Gastrocnemius medialis (tissue), 4 donors: ENCODE results near the gene SDK2. TPM values are rescaled to one million over a fixed set of nuclear protein-coding genes. Genes with fewer than 3 reads are reported as not detected.

Experiments used
- ATAC-seq, 2 donors: fragments of 150-250 bp; one replicate each; pipeline ENCODE4 v1.9.1; 2016
- DNase-seq, 2 donors: peaks; one replicate each; pipeline ENCODE4 v3.0.0-alpha.2; 2019
- H3K27ac ChIP-seq, 4 donors: fragments of 200-600 bp; sonication (generic); 1 replicate in 1 of 4; 2 replicates in 3 of 4; pipeline ENCODE4 v1.5.1; 2016 to 2018; ENCODE audit warnings: mild to moderate bottlenecking in 2 of 4, moderate library complexity in 1 of 4
- H3K27me3 ChIP-seq, 3 donors: fragments of 200-600 bp; sonication (generic) in 2 of 3; 1 replicate in 1 of 3; 2 replicates in 2 of 3; pipeline versions ENCODE4 v1.5.1 to v1.6.0; 2016 to 2019; ENCODE audit warnings: mild to moderate bottlenecking in 1 of 3, moderate library complexity in 1 of 3
- H3K36me3 ChIP-seq, 2 donors: fragments of 200-600 bp; sonication (generic) in 1 of 2; one replicate each; pipeline ENCODE4 v1.5.1; 2017 to 2018
- H3K4me1 ChIP-seq, 2 donors: fragments of 200-600 bp; sonication (generic) in 1 of 2; one replicate each; pipeline ENCODE4 v1.5.1; 2016 to 2017; ENCODE audit warnings: mild to moderate bottlenecking in 2 of 2
- H3K4me3 ChIP-seq, 4 donors: fragments of 200-600 bp; sonication (generic) in 3 of 4; 1 replicate in 1 of 4; 2 replicates in 3 of 4; pipeline ENCODE4 v1.5.1; 2016 to 2019; ENCODE audit warnings: mild to moderate bottlenecking in 2 of 4
- H3K9me3 ChIP-seq, 3 donors: fragments of 200-600 bp; sonication (generic) in 2 of 3; 1 replicate in 1 of 3; 2 replicates in 2 of 3; pipeline ENCODE4 v1.5.1; 2016 to 2019
- POLR2A ChIP-seq, 2 donors: fragments of 450-650 bp; IDR thresholded peaks; one replicate each; pipeline ENCODE4 v1.6.1; 2017; ENCODE audit warnings: antibody characterized with exemption in 2 of 2, mild to moderate bottlenecking in 2 of 2, moderate library complexity in 2 of 2
- in situ Hi-C, 4 donors: fragments of 200-750 bp; cut with MboI; loops; one replicate each; pipeline versions ENCODE4 v1.15.0 to v1.8.0; 2017; ENCODE audit warnings: low sequenced_read_pairs in 4 of 4
- intact Hi-C: fragments of 100-400 bp; cut with DNase I; formaldehyde crosslinking; loops from one replicate; pipeline ENCODE4 v1.15.1; 2023; ENCODE audit warnings: low total_unique reads
- total RNA-seq, 4 donors: library from RNA; depleted of rRNA; stranded (reverse); fragments of >200 nt; gene quantifications; one replicate each; pipeline versions ENCODE4 v1.1.0 to v1.2.3, GENCODE V29; 2016
- TF ChIP-seq, protein P1 (sequence below), 5 experiments: fragments of 450-650 bp in 3 of 5; fragments of 200-600 bp in 2 of 5; sonication (generic) in 2 of 5; IDR thresholded peaks in 4 of 5; conservative IDR thresholded peaks in 1 of 5; 1 replicate in 4 of 5; 2 replicates in 1 of 5; pipeline ENCODE4 v1.5.1; 2016 to 2019; ENCODE audit warnings: antibody characterized with exemption in 5 of 5, mild to moderate bottlenecking in 3 of 5, moderate library complexity in 3 of 5

SDK2 gene
- total RNA-seq, 4 donors from 2014 or later, result 0.02 to 0.31 (median 0.13) TPM

DNA sequence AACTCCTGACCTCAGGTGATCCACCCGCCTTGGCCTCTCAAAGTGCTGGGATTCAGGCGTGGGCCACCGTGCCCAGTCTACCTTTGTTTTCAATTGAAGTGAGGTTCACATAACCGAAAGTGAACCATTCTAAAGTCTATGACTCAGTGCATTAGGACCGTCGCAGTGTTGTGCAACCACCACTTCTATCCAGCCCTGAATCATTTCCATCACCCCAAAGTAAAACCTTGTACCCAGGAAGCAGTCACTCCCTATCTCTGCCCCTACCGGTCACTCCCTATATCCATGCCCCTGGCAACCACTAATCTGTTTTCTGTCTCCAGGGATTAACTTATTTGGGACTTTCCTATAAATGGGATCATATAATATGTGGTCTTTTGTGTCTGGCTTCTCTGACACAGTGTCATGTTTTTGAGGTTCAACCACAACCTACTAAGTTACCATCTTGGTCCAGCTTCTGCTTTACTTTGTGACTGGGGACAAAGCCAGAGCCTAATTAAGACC is 304.1 kb downstream of the SDK2 start:
- H3K36me3 ChIP-seq, result no peaks in the 10 kb centered on the region
- H3K27me3 ChIP-seq, result peaks cover 0 to 9% (median 0%) of the 10 kb centered on the region in 3 donors
- H3K4me1 ChIP-seq, result peaks cover 12 to 25% of the 10 kb centered on the region in 2 donors
- peak; percentile 24 to 68 for DNase-seq
- TF ChIP-seq, protein P1, sequence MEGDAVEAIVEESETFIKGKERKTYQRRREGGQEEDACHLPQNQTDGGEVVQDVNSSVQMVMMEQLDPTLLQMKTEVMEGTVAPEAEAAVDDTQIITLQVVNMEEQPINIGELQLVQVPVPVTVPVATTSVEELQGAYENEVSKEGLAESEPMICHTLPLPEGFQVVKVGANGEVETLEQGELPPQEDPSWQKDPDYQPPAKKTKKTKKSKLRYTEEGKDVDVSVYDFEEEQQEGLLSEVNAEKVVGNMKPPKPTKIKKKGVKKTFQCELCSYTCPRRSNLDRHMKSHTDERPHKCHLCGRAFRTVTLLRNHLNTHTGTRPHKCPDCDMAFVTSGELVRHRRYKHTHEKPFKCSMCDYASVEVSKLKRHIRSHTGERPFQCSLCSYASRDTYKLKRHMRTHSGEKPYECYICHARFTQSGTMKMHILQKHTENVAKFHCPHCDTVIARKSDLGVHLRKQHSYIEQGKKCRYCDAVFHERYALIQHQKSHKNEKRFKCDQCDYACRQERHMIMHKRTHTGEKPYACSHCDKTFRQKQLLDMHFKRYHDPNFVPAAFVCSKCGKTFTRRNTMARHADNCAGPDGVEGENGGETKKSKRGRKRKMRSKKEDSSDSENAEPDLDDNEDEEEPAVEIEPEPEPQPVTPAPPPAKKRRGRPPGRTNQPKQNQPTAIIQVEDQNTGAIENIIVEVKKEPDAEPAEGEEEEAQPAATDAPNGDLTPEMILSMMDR (IDR thresholded peaks at IDR 0.05 in 4 of 5, conservative IDR thresholded peaks at IDR 0.05 in 1 of 5), result peak in 2 of 5 experiments; percentile 14 to 20
- no peak for TF ChIP-seq POLR2A (IDR thresholded peaks at IDR 0.05)
- H3K9me3 ChIP-seq, result no peaks in the 10 kb centered on the region
- intact Hi-C loops (no loop called here), in situ Hi-C loops (no loop called here)
- H3K27ac ChIP-seq, result peak overlapping the region; percentile 48 to 66 (median 60)
- ATAC-seq, result peak; percentile 86 to 87
- H3K4me3 ChIP-seq, result no peak overlapping the region

DNA sequence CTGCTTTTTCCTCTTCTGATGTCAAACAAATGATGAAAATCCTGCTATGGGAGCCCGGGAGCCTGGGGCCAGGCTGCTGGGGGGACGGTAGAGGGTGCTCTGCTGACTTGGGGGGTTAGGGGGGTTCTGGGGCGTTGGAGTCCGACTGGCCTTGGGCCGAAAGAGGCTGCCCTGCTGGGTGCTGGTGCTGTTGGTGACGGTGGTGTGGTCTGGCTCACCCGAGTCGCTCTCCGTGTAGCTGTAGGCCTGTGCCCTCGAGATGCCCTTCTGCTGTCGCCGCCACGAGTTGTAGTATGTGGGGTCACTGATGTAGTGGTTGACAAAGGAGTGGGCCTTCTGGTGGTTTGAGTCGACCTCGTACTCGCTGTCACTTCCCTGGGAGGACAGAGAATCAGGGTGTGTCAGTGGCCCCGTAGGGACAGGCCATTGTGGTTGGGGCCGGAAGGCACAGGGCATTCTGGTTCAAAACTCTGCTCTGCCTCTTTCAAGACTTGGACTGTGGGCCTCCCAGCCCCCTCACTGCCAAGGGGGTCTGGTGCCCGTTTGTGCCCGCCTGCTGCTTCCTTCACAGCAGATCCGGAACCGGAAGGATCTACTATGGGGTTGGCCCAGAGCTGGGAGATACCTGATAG is 305.6 kb downstream of the SDK2 start:
- H3K4me1 ChIP-seq, result peaks cover 12 to 25% of the 10 kb centered on the region in 2 donors
- no peak for ATAC-seq
- peaks cover 0 to 9% (median 0%) of the 10 kb centered on the region in 3 donors for H3K27me3 ChIP-seq
- H3K27ac ChIP-seq, result peak overlapping the region; percentile 49 to 77 (median 64)
- H3K36me3 ChIP-seq, result no peaks in the 10 kb centered on the region
- TF ChIP-seq, protein P1 (IDR thresholded peaks at IDR 0.05 in 4 of 5, conservative IDR thresholded peaks at IDR 0.05 in 1 of 5), result no peak
- TF ChIP-seq POLR2A (IDR thresholded peaks at IDR 0.05), result no peak
- in situ Hi-C loops, result no loop called here
- no peaks in the 10 kb centered on the region for H3K9me3 ChIP-seq
- DNase-seq, result no peak
- intact Hi-C loops, result no loop called here
- H3K4me3 ChIP-seq, result no peak overlapping the region

DNA sequence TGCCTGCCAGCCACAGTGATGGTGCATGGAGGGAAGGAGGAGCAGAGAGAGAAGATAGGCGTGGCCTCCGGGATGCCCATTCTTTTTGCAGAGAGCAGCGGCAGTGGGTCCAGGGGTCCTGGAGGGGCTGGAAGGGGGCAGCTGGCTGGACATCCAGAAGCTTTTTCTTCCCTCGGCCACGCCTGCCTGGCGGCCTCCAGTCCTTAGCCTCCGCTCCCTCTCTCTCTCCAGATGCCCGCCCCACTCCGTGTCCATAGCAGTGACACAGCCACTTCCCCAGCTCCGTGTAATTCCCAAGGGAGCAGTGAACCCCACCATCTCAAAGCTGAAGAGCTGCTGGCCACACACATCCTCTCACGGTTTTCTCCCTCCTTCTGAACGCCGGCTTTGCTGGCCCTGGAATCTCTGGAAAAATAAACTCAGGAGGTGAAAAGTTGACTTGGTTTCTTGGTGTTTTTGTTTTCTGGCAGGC is 306.2 kb downstream of the SDK2 start:
- H3K36me3 ChIP-seq, result no peaks in the 10 kb centered on the region
- in situ Hi-C loops, result no loop called here
- H3K4me3 ChIP-seq, result peak overlapping the region in 1 of 4 donors; percentile 25
- peak in 1 of 2 donors; percentile 17 for ATAC-seq
- H3K4me1 ChIP-seq, result peaks cover 12 to 25% of the 10 kb centered on the region in 2 donors
- H3K27ac ChIP-seq, result peak overlapping the region; percentile 49 to 77 (median 64)
- no peaks in the 10 kb centered on the region for H3K9me3 ChIP-seq
- TF ChIP-seq, protein P1 (IDR thresholded peaks at IDR 0.05 in 4 of 5, conservative IDR thresholded peaks at IDR 0.05 in 1 of 5), result no peak
- no peak for TF ChIP-seq POLR2A (IDR thresholded peaks at IDR 0.05)
- no peak for DNase-seq
- H3K27me3 ChIP-seq, result peaks cover 0 to 9% (median 0%) of the 10 kb centered on the region in 3 donors
- intact Hi-C loops, result no loop called here

DNA sequence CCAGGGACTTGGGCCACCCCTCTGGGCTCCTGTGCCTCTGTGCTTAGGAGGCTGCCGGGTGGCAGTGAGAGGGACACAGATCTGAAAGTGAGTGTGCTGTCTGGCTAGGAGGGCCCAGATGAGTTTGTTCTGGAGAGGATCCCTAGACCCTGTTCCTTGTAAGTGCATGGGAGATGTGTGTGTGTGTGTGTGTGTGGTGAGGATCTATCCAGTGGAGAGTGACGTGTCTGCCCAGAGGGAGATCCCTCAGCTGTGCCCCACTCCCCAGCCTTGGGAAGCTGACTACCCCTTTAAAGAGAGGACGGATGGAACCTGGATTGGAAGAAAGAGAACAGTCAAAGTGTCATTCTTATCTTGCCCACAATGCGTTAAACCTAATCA is 306.9 kb downstream of the SDK2 start:
- TF ChIP-seq, protein P1 (IDR thresholded peaks at IDR 0.05 in 4 of 5, conservative IDR thresholded peaks at IDR 0.05 in 1 of 5), result no peak
- no peak for TF ChIP-seq POLR2A (IDR thresholded peaks at IDR 0.05)
- peaks cover 5 to 22% of the 10 kb centered on the region in 2 donors for H3K4me1 ChIP-seq
- H3K9me3 ChIP-seq, result no peaks in the 10 kb centered on the region
- no peak for ATAC-seq
- no peaks in the 10 kb centered on the region for H3K36me3 ChIP-seq
- in situ Hi-C loops (no loop called here), intact Hi-C loops (no loop called here)
- H3K4me3 ChIP-seq, result no peak overlapping the region
- peak overlapping the region; percentile 45 to 77 (median 64) for H3K27ac ChIP-seq
- no peak for DNase-seq
- H3K27me3 ChIP-seq, result peaks cover 0 to 2% (median 0%) of the 10 kb centered on the region in 3 donors
